GM19324 (cell line): ENCODE data around the gene TSPAN3.

Experiments used
- ATAC-seq: cut with Tn5 transposase; IDR thresholded peaks from one replicate; pipeline ENCODE4 v1.9.1; 2021; ENCODE audit warnings: mild to moderate bottlenecking, moderate library complexity; ENCODE audit not compliant: unreplicated experiment, low FRiP score

The TSPAN3 gene

DNA sequence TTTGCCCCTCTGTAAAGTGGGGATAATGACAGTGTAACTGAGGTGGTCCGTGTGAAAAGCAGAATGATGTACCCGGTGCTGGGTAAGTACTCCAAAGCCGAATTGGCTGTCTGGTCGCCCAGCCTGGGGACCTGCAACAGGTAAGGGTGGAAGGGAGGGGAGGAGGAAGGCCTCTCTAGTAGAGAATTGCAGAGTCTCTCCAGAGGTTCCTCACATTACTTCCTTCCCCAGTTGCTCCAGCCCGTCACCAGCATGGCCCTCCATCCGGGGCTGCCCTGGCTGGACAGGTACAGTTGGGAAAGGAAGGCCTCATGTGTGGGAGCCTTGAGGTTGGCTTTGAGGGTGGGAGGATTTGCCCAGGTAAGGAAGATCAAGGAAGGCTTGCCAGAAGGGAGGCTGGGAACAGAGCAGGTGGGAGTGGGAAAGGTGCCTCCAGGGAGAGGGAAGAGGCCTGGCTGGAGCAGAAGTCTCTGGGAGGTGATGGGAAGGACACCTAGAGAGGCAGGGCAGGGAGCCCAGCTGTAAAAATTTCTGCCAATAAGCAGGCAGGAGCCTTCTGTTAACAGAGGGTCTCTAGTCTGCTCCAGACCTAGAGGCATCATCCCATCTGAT lies 77.7 kb downstream of the TSPAN3 start:
- no peak for ATAC-seq

GRCh38 chr15:76991741-76992645 lies 78.9 kb downstream of the TSPAN3 start:
- no peak for ATAC-seq
